Testis (tissue), 3 donors: ENCODE data around the gene LPP. TPM values are rescaled to one million over a fixed set of nuclear protein-coding genes. Genes with fewer than 3 reads are reported as not detected.

Experiments
- DNase-seq: peaks from one replicate; pipeline ENCODE4 v3.0.0-alpha.2; 2019
- H3K27ac ChIP-seq, 2 donors: fragments of 200-600 bp; sonication (generic); one replicate each; pipeline ENCODE4 v1.5.1; 2019
- H3K27me3 ChIP-seq: fragments of 200-600 bp; sonication (generic); one replicate; pipeline ENCODE4 v1.5.1; 2019
- H3K36me3 ChIP-seq: fragments of 200-600 bp; sonication (generic); one replicate; pipeline ENCODE4 v1.5.1; 2017; ENCODE audit warnings: low read depth; ENCODE audit errors: missing control alignments
- H3K4me1 ChIP-seq: fragments of 200-600 bp; sonication (generic); one replicate; pipeline ENCODE4 v1.5.1; 2019
- H3K4me3 ChIP-seq, 2 donors: fragments of 200-600 bp; sonication (generic); one replicate each; pipeline ENCODE4 v1.5.1; 2017 to 2019
- H3K9me3 ChIP-seq: fragments of 200-600 bp; sonication (generic); one replicate; pipeline ENCODE4 v1.5.1; 2017
- POLR2A ChIP-seq: fragments of 450-650 bp; IDR thresholded peaks from one replicate; pipeline ENCODE4 v1.6.1; 2017; ENCODE audit warnings: antibody characterized with exemption, mild to moderate bottlenecking, moderate library complexity
- WGBS, 2 donors: methylation state at CpG; one replicate each; pipeline ENCODE4 v1.1.5; 2018; 5-methylcytosine and 5-hydroxymethylcytosine counted together
- intact Hi-C: fragments of 100-400 bp; cut with DNase I; formaldehyde crosslinking; loops from one replicate; pipeline ENCODE4 v1.15.1; 2023; ENCODE audit warnings: low total_unique reads
- polyA plus RNA-seq: library from polyadenylated mRNA; stranded (reverse); fragments of 350-450 nt; fragmentation: Illumina TruSeq; extraction: RNeasy Lipid Tissue Mini Kit (QIAGEN cat#74804); gene quantifications from one replicate; pipeline ENCODE4 v1.2.3, GENCODE V29; 2014; ENCODE audit warnings: low read depth, low replicate concordance; ENCODE audit not compliant: insufficient read depth
- total RNA-seq, 2 donors: library from RNA; depleted of rRNA; stranded (reverse); fragments of >200 nt; gene quantifications; one replicate each; pipeline ENCODE4 v1.2.3, GENCODE V29; 2016
- TF ChIP-seq, protein P1 (sequence below), 3 experiments: fragments of 450-650 bp in 2 of 3; fragments of 200-600 bp in 1 of 3; sonication (generic) in 1 of 3; IDR thresholded peaks; one replicate each; pipeline ENCODE4 v1.5.1; 2016 to 2019; ENCODE audit warnings: antibody characterized with exemption in 3 of 3, mild to moderate bottlenecking in 2 of 3, moderate library complexity in 1 of 3

The LPP gene
- total and polyA plus RNA-seq, 3 donors from 2014 or later: 89.9 to 135 (median 132) TPM

DNA sequence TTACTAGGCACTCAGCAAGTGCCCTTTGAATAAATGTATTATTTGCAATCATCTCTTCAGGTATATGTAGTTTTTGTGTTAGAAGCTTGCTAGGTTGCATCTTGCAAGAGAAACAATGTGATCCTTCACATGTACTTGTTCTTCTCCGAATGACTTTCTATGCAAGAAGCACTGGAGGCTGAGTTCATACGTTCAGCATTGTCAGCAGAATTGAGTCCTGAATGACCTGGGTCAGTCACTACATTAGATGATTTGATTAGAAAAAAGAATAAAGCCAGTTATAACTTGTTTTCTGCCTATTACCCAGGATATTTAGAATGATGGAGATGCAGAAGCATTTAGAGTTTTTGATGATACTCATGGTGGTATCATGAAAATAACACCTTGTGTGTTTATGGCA is 538.7 kb downstream of the LPP start:
- no peak overlapping the region for H3K27ac ChIP-seq
- intact Hi-C loops: no loop called here
- H3K36me3 ChIP-seq: no peaks in the 10 kb centered on the region
- no peak overlapping the region for H3K4me3 ChIP-seq
- no peaks in the 10 kb centered on the region for H3K9me3 ChIP-seq
- TF ChIP-seq, protein P1, sequence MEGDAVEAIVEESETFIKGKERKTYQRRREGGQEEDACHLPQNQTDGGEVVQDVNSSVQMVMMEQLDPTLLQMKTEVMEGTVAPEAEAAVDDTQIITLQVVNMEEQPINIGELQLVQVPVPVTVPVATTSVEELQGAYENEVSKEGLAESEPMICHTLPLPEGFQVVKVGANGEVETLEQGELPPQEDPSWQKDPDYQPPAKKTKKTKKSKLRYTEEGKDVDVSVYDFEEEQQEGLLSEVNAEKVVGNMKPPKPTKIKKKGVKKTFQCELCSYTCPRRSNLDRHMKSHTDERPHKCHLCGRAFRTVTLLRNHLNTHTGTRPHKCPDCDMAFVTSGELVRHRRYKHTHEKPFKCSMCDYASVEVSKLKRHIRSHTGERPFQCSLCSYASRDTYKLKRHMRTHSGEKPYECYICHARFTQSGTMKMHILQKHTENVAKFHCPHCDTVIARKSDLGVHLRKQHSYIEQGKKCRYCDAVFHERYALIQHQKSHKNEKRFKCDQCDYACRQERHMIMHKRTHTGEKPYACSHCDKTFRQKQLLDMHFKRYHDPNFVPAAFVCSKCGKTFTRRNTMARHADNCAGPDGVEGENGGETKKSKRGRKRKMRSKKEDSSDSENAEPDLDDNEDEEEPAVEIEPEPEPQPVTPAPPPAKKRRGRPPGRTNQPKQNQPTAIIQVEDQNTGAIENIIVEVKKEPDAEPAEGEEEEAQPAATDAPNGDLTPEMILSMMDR (IDR thresholded peaks at IDR 0.05): no peak
- no peak for TF ChIP-seq POLR2A
- WGBS, 2 donors: 69 to 90% methylated on average over 2 of the region's 2 CpGs
- no peaks in the 10 kb centered on the region for H3K27me3 ChIP-seq
- DNase-seq: no peak
- H3K4me1 ChIP-seq: no peaks in the 10 kb centered on the region

DNA sequence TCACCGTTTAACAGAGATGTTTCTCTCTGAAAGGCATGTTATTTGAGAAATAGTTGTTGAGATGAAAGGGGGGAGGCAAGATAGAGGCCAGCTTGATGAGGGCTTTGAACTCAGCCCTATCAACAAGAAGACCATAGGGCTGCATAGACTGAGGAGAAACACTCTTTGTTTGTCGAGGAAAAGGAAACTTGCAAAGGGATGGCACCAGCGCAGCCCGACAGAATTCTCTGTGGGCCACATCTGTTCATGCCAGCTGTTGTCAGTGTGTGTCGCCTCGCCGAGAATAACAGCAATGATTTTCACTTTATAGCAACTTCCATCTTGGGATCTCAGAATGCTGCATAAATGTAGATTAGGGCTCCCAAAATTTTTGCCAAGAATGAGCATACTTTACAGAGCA is 539.5 kb downstream of the LPP start:
- WGBS, 2 donors: 89 to 96% methylated on average over 7 of the region's 7 CpGs
- Histone ChIP-seq H3K4me3 (no peak overlapping the region), H3K4me1 (no peaks in the 10 kb centered on the region), H3K27ac (no peak overlapping the region), H3K36me3 (no peaks in the 10 kb centered on the region), H3K27me3 (no peaks in the 10 kb centered on the region), H3K9me3 (no peaks in the 10 kb centered on the region)
- intact Hi-C loops: no loop called here
- no peak for TF ChIP-seq POLR2A
- TF ChIP-seq, protein P1 (IDR thresholded peaks at IDR 0.05): no peak
- no peak for DNase-seq

DNA sequence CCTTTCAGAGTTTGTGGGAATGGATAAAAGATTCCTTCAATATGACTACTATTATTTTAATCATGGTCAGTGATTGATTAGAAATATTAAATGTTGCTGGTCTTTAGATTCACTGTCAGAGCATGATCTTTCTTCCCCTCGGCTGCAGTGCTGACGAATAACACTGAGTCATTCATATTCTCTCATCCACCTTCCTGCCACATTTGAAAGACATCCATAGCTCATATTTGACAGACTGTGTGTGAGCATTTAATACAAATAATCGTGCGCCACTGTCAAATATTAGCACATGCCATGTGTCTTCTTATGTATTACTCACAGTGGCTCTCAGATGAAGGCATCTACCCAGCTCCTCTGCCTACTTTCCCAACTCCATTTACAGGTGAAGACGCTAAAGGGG is 541.3 kb downstream of the LPP start:
- no peak for TF ChIP-seq POLR2A
- TF ChIP-seq, protein P1 (IDR thresholded peaks at IDR 0.05): no peak
- no peaks in the 10 kb centered on the region for H3K27me3 ChIP-seq
- no peaks in the 10 kb centered on the region for H3K4me1 ChIP-seq
- no peak for DNase-seq
- H3K9me3 ChIP-seq: no peaks in the 10 kb centered on the region
- intact Hi-C loops: no loop called here
- no peak overlapping the region for H3K4me3 ChIP-seq
- H3K36me3 ChIP-seq: no peaks in the 10 kb centered on the region
- 95 to 97% methylated on average over 5 of the region's 5 CpGs for WGBS, 2 donors
- no peak overlapping the region for H3K27ac ChIP-seq

DNA sequence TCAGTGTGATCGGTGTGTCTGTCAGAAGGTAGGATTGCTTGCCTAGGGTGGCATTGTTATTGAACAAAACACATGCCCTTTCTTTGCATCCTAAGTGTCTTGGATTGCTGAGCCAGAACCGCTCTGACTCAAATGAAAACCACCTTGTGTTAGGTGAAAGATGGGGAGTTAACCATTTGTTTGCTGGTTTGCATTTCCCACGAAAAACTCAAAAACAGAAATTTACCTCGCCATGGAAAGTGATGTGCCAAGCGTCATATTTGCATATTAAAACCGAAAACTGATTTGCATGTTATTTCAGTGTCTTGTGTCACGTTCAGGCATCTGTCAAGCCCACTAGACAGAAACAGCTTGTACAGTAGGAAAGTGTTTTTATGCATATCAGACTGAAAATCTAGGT is 543.2 kb downstream of the LPP start:
- no peak overlapping the region for H3K27ac ChIP-seq
- TF ChIP-seq, protein P1 (IDR thresholded peaks at IDR 0.05): no peak
- TF ChIP-seq POLR2A: no peak
- H3K36me3 ChIP-seq: no peaks in the 10 kb centered on the region
- H3K4me1 ChIP-seq: no peaks in the 10 kb centered on the region
- no peaks in the 10 kb centered on the region for H3K27me3 ChIP-seq
- intact Hi-C loops: no loop called here
- no peak for DNase-seq
- H3K4me3 ChIP-seq: no peak overlapping the region
- WGBS, 2 donors: 91 to 94% methylated on average over 7 of the region's 7 CpGs
- no peaks in the 10 kb centered on the region for H3K9me3 ChIP-seq

DNA sequence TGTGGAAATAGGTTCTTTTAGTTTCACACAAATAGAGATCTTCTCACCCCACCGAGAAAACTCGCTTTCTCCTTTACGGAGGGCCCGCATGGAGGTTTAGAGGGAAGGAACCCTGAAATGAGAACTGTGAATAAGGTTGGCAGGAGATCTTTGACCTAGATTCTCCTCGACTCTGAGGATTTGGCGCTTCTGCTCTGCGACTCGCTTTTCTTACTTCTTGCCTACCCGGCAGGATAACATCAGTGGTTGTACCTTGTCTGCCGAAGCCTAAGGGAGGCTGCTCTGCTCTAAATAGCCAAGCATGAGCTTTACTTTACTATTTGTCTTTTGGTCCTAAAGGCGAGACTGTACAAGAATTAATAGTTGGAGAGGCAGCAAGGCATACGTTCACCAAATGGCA is 544.5 kb downstream of the LPP start:
- intact Hi-C loops: no loop called here
- TF ChIP-seq, protein P1 (IDR thresholded peaks at IDR 0.05): no peak
- no peak for TF ChIP-seq POLR2A
- H3K27ac ChIP-seq: no peak overlapping the region
- no peaks in the 10 kb centered on the region for H3K36me3 ChIP-seq
- no peaks in the 10 kb centered on the region for H3K9me3 ChIP-seq
- DNase-seq: no peak
- no peaks in the 10 kb centered on the region for H3K27me3 ChIP-seq
- WGBS, 2 donors: 89 to 92% methylated on average over 12 of the region's 12 CpGs
- no peak overlapping the region for H3K4me3 ChIP-seq
- H3K4me1 ChIP-seq: no peaks in the 10 kb centered on the region
